GM12875 (cell line): ENCODE results near the gene GOLGA6L10.
"Not testable (repeated sequence)": the region's sequence is repeated elsewhere in the genome, so short reads cannot be mapped to it uniquely, and the experiment has no call there.

ENCODE experiments used
- H3K4me3 ChIP-seq: one replicate; pipeline ENCODE4 v1.5.1; 2011; ENCODE audit warnings: low read depth, low read length, control low read depth
- CTCF ChIP-seq: IDR thresholded peaks from 2 replicates; pipeline ENCODE4 v1.5.1; 2011; ENCODE audit warnings: low read depth, mild to moderate bottlenecking, control low read depth, inconsistent platforms, low read length, moderate library complexity, borderline replicate concordance; ENCODE audit not compliant: insufficient read depth

GOLGA6L10 gene, protein sequence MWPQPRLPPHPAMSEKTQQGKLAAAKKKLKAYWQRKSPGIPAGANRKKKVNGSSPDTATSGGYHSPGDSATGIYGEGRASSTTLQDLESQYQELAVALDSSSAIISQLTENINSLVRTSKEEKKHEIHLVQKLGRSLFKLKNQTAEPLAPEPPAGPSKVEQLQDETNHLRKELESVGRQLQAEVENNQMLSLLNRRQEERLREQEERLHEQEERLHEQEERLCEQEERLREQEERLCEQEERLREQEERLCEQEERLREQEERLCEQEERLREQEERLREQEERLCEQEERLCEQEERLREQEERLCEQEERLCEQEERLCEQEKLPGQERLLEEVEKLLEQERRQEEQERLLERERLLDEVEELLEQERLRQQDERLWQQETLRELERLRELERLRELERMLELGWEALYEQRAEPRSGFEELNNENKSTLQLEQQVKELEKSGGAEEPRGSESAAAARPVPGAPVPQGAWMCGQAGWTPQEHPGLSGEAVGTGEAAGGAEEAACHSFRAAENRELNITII

GRCh38 chr15:82349375-82349774, at the start of gene GOLGA6L10:
Gene GOLGA6L10, minus strand, starts transcription at chr15:82349475. Its CDS starts 100 bp downstream, at chr15:82349375.
- not testable (repeated sequence) for H3K4me3 ChIP-seq

GRCh38 chr15:82398785-82399184, 49.5 kb upstream of the GOLGA6L10 start:
- no peak overlapping the region for H3K4me3 ChIP-seq
- TF ChIP-seq CTCF, result no peak

DNA sequence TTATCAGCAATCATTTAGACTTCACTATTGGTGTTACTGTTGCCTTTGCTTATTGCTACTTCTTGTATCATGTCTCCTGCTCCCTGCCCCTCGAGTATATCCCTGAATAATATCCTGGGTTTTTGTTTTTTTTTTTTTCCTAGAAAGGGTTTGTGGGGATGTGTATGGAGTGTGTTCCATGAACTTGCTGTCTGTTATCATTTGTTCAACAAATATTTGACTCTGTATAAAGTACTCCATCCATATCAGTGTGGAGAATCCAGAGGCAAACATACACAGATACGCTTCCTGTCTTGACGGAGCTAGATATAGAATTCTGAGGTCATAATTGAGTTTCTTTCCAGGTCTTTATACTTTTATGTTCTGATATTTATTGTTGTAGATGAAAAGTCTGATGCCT, 48.5 kb upstream of the GOLGA6L10 start:
- TF ChIP-seq CTCF, result no peak
- no peak overlapping the region for H3K4me3 ChIP-seq

GRCh38 chr15:82395788-82396187, 46.5 kb upstream of the GOLGA6L10 start:
- not testable (repeated sequence) for H3K4me3 ChIP-seq

GRCh38 chr15:82393671-82394070, 44.4 kb upstream of the GOLGA6L10 start:
- no peak for TF ChIP-seq CTCF
- H3K4me3 ChIP-seq, result no peak overlapping the region

DNA sequence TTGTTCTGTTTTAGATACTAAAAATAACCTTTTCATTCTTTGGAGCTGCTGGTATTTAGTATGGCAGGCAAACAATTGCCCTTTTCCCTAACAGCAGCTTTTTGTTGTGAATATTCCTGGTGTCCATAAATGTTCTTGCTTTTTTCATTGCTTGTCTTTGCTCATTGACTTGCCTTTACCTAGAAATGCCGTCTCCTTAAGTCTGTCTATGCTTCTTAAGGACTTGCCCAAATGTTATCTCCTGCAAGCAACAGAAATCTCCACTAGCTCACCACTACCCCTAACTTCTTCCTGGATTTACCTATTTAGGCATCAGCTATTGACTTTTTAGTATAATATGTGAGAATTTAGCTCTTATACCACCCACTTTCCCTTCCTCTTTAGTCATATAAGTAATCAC, 42.8 kb upstream of the GOLGA6L10 start:
- not testable (repeated sequence) for H3K4me3 ChIP-seq

GRCh38 chr15:82390152-82390551, 40.9 kb upstream of the GOLGA6L10 start:
- not testable (repeated sequence) for H3K4me3 ChIP-seq

DNA sequence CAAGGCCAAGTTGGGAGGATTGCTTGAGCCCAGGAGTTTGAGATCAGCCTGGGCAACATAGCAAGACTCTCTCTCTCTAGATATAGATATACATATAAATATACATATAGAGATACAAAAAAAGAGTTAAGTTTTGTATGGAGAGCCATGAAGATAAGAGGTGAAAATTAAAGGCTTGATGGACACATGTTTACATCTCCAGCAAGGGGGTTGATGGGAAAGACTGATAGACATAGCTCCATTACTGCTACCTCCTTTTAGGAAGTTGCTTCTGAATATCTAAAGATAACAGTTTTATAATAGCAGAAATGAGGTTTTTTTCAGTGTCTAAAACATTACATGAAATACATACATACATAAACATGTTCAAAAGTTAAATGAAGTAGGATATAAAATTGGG, 37.9 kb upstream of the GOLGA6L10 start:
- H3K4me3 ChIP-seq, result not testable (repeated sequence)

DNA sequence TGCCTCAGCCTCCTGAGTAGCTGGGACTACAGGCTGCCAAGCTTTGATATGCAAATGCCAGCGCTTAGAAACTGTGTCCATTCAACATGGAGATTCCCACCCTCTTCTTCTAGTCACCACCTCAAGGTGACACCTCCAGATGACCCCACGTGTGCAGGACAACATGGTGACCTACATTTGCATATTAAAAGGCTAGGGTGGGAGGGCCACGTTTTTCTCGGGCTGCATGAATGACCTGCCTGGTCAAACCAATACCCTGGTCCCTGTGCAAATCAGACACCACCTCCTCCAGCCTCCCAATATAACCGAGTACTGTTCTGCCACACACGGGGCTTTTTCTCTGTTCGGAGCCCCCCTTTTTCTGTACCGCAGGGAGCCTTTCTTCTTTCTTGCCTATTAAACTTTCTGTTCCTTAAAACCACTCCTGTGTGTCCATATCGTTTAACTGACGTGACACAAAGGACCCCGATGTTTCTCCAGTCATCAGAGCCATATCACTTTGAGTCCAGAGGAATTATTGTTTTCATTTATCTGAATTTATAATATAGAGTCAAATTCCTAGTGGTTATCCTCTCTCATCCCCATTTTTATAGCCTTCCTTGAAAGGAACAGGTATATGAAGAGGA, 32.2 kb upstream of the GOLGA6L10 start:
- H3K4me3 ChIP-seq, result not testable (repeated sequence)

GRCh38 chr15:82379552-82379951, 30.3 kb upstream of the GOLGA6L10 start:
- H3K4me3 ChIP-seq, result not testable (repeated sequence)

- not testable (repeated sequence) for H3K4me3 ChIP-seq
These were observed 24.4 kb upstream of the GOLGA6L10 start for GRCh38 chr15:82373661-82374060.

DNA sequence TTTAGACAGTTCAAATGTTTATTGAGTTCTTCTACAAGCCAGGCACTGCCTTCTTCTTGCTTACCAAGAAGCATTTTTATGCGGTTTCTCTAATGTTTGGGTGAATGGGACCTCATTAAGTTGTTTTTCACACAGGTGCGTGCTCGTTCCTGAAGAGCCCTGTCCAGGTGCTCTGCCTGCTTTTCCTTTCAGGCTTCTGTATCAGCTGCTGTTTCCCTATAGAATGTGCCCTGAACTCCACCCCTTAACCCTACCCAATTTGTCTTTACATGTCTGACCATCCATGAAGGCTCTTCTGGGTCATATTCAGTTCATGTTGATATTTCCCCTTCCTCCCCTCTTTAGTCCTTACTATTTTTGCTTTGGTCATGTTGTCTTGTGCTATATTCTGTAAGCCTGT, 22.4 kb upstream of the GOLGA6L10 start:
- TF ChIP-seq CTCF, result no peak
- no peak overlapping the region for H3K4me3 ChIP-seq

DNA sequence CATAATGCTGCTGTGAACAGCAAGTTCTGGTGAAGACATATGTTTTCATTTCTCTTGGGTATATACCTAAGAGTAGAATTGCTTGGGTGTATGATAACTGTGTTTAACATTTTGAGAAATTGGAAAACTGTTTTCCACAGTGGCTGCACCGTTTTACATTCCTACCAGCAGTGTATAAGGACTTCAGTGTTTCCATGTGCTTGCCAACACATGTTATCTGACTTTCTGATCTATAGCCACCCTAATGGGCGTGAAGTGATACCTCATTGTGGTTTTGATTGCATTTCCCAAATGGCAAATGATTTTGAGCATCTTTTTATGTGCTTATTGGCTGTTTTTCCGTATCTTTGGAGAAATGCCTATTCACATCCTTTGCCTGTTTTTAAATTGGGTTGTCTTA, 18.5 kb upstream of the GOLGA6L10 start:
- H3K4me3 ChIP-seq, result not testable (repeated sequence)

GRCh38 chr15:82365692-82366323, 16.5 kb upstream of the GOLGA6L10 start:
- not testable (repeated sequence) for H3K4me3 ChIP-seq

DNA sequence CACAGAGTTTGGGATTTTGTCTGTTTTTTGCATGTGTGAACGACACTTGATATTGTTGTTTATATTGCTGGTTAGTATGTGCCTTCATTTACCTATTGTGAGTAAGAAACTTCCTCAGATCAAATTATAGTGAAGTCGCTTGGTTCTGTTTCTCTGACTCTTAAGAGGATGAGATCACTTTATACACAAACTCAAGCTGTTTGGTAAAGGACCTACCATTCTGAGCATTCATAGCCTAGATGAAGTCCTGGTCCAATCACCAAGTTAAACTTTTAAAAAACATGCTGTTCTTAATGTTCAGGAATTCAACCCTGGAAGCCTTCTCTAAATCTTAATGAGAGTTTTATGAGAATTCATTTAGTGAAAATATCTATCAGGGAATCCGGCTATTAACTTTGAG, 15.3 kb upstream of the GOLGA6L10 start:
- not testable (repeated sequence) for H3K4me3 ChIP-seq
